ENCODE data around the gene TMA7B. TPM values are rescaled to one million over a fixed set of nuclear protein-coding genes. Genes with fewer than 3 reads are reported as not detected.

The TMA7B gene
- total RNA-seq, 1 donor from 2014 or later, result not detected

Other genes starting within 250 kb of the TMA7B start
- not detected for gene ENTHD1, start 66.6 kb upstream of the TMA7B start, total RNA-seq
- gene GRAP2, start 59.3 kb upstream of the TMA7B start, total RNA-seq, result 1.2 TPM
- gene FAM83F, start 34.6 kb downstream of the TMA7B start, total RNA-seq, result 2.3 TPM
- 40.2 TPM for gene TNRC6B, start 217.5 kb downstream of the TMA7B start, total RNA-seq